ENCODE data around the gene FCGR1A.
"Not testable (repeated sequence)": the region's sequence is repeated elsewhere in the genome, so short reads cannot be mapped to it uniquely, and the experiment has no call there.

FCGR1A gene

GRCh38 chr1:149826555-149826954 lies 44.1 kb downstream of the FCGR1A start:
- H3K27me3 ChIP-seq (ENCODE audit: control insufficient read depth in 1 of 2, insufficient read depth in 1 of 2, low read length in 2 of 2): not testable (repeated sequence)

GRCh38 chr1:149831764-149832315 lies 49.3 kb downstream of the FCGR1A start:
- not testable (repeated sequence) for H3K4me1 ChIP-seq (ENCODE audit: control insufficient read depth, insufficient read depth, low read depth, low read length); H2BK15ac ChIP-seq (ENCODE audit: low read depth, poor library complexity, severe bottlenecking); H2AK5ac ChIP-seq (ENCODE audit: low read length, severe bottlenecking); H2BK12ac ChIP-seq (ENCODE audit: low read length in 2 of 2); H3K27me3 ChIP-seq (ENCODE audit: control insufficient read depth in 1 of 2, insufficient read depth in 1 of 2, low read length in 2 of 2); H3K9me3 ChIP-seq (ENCODE audit: control insufficient read depth, low read length); H3K79me1 ChIP-seq (replicated peaks; ENCODE audit: low read length, poor library complexity, severe bottlenecking); H3K4me2 ChIP-seq (ENCODE audit: low read length, poor library complexity, severe bottlenecking); H4K91ac ChIP-seq (ENCODE audit: low read length); H2BK120ac ChIP-seq (ENCODE audit: low read depth, low read length); H2AFZ ChIP-seq (ENCODE audit: low read depth, low read length); H2BK5ac ChIP-seq (ENCODE audit: low read depth, low read length, poor library complexity, severe bottlenecking); H3K4ac ChIP-seq (ENCODE audit: low read depth in 1 of 2, low read length in 2 of 2); H3K9ac ChIP-seq (ENCODE audit: low read length); H3K18ac ChIP-seq (ENCODE audit: low read depth in 1 of 2, low read length in 2 of 2); H3K4me3 ChIP-seq (ENCODE audit: insufficient read depth in 1 of 2, low read depth in 1 of 2, low read length in 2 of 2); H3K36me3 ChIP-seq (ENCODE audit: control insufficient read depth in 1 of 2, insufficient read depth in 2 of 2, low read depth in 1 of 2, low read length in 2 of 2); H3K27ac ChIP-seq (ENCODE audit: low read length, poor library complexity, severe bottlenecking); H3K23ac ChIP-seq (ENCODE audit: low read length in 2 of 2); H3K14ac ChIP-seq (ENCODE audit: low read length in 2 of 2); H4K8ac ChIP-seq (ENCODE audit: low read length); DNase-seq
- WGBS: no CpG with 5 or more reads among the region's 32 CpGs

More at GRCh38 chr1:149826555-149826954, 44.1 kb downstream of the FCGR1A start:
- not testable (repeated sequence) for H2BK120ac ChIP-seq (ENCODE audit: low read depth, low read length); H3K4me1 ChIP-seq (ENCODE audit: control insufficient read depth, insufficient read depth, low read depth, low read length); H3K14ac ChIP-seq (ENCODE audit: low read length in 2 of 2); H2BK5ac ChIP-seq (ENCODE audit: low read depth, low read length, poor library complexity, severe bottlenecking); H2BK12ac ChIP-seq (ENCODE audit: low read length in 2 of 2); H2AFZ ChIP-seq (ENCODE audit: low read depth, low read length); H3K4me2 ChIP-seq (ENCODE audit: low read length, poor library complexity, severe bottlenecking); H3K27ac ChIP-seq (ENCODE audit: low read length, poor library complexity, severe bottlenecking); H3K9me3 ChIP-seq (ENCODE audit: control insufficient read depth, low read length); H3K36me3 ChIP-seq (ENCODE audit: control insufficient read depth in 1 of 2, insufficient read depth in 2 of 2, low read depth in 1 of 2, low read length in 2 of 2); H3K79me1 ChIP-seq (replicated peaks; ENCODE audit: low read length, poor library complexity, severe bottlenecking); DNase-seq; H2BK15ac ChIP-seq (ENCODE audit: low read depth, poor library complexity, severe bottlenecking); H3K9ac ChIP-seq (ENCODE audit: low read length); H3K4ac ChIP-seq (ENCODE audit: low read depth in 1 of 2, low read length in 2 of 2); H3K18ac ChIP-seq (ENCODE audit: low read depth in 1 of 2, low read length in 2 of 2); H4K91ac ChIP-seq (ENCODE audit: low read length); H2AK5ac ChIP-seq (ENCODE audit: low read length, severe bottlenecking); H3K4me3 ChIP-seq (ENCODE audit: insufficient read depth in 1 of 2, low read depth in 1 of 2, low read length in 2 of 2); H4K8ac ChIP-seq (ENCODE audit: low read length); H3K23ac ChIP-seq (ENCODE audit: low read length in 2 of 2)
- WGBS: no CpG with 5 or more reads among the region's 2 CpGs

GRCh38 chr1:149832316-149833126 lies 50.0 kb downstream of the FCGR1A start:
- not testable (repeated sequence) for H3K9me3 ChIP-seq (ENCODE audit: control insufficient read depth, low read length); H4K91ac ChIP-seq (ENCODE audit: low read length); H3K4me1 ChIP-seq (ENCODE audit: control insufficient read depth, insufficient read depth, low read depth, low read length); H2AK5ac ChIP-seq (ENCODE audit: low read length, severe bottlenecking); H2BK5ac ChIP-seq (ENCODE audit: low read depth, low read length, poor library complexity, severe bottlenecking); H3K36me3 ChIP-seq (ENCODE audit: control insufficient read depth in 1 of 2, insufficient read depth in 2 of 2, low read depth in 1 of 2, low read length in 2 of 2); H4K8ac ChIP-seq (ENCODE audit: low read length); H3K9ac ChIP-seq (ENCODE audit: low read length); DNase-seq; H2BK12ac ChIP-seq (ENCODE audit: low read length in 2 of 2); H3K14ac ChIP-seq (ENCODE audit: low read length in 2 of 2); H3K18ac ChIP-seq (ENCODE audit: low read depth in 1 of 2, low read length in 2 of 2); H2AFZ ChIP-seq (ENCODE audit: low read depth, low read length); H3K23ac ChIP-seq (ENCODE audit: low read length in 2 of 2); H3K4me2 ChIP-seq (ENCODE audit: low read length, poor library complexity, severe bottlenecking); H3K4ac ChIP-seq (ENCODE audit: low read depth in 1 of 2, low read length in 2 of 2); H2BK120ac ChIP-seq (ENCODE audit: low read depth, low read length); H3K27ac ChIP-seq (ENCODE audit: low read length, poor library complexity, severe bottlenecking); H2BK15ac ChIP-seq (ENCODE audit: low read depth, poor library complexity, severe bottlenecking); H3K79me1 ChIP-seq (replicated peaks; ENCODE audit: low read length, poor library complexity, severe bottlenecking); H3K4me3 ChIP-seq (ENCODE audit: insufficient read depth in 1 of 2, low read depth in 1 of 2, low read length in 2 of 2); H3K27me3 ChIP-seq (ENCODE audit: control insufficient read depth in 1 of 2, insufficient read depth in 1 of 2, low read length in 2 of 2)
- no CpG with 5 or more reads among the region's 55 CpGs for WGBS

GRCh38 chr1:149833144-149833543 lies 50.6 kb downstream of the FCGR1A start:
- H3K4ac ChIP-seq (ENCODE audit: low read depth in 1 of 2, low read length in 2 of 2); H3K4me2 ChIP-seq (ENCODE audit: low read length, poor library complexity, severe bottlenecking); H2BK120ac ChIP-seq (ENCODE audit: low read depth, low read length); H2BK5ac ChIP-seq (ENCODE audit: low read depth, low read length, poor library complexity, severe bottlenecking); H3K18ac ChIP-seq (ENCODE audit: low read depth in 1 of 2, low read length in 2 of 2); H3K79me1 ChIP-seq (replicated peaks; ENCODE audit: low read length, poor library complexity, severe bottlenecking); H2AFZ ChIP-seq (ENCODE audit: low read depth, low read length); H3K23ac ChIP-seq (ENCODE audit: low read length in 2 of 2); H3K27ac ChIP-seq (ENCODE audit: low read length, poor library complexity, severe bottlenecking); H3K9me3 ChIP-seq (ENCODE audit: control insufficient read depth, low read length); H4K91ac ChIP-seq (ENCODE audit: low read length); H3K4me3 ChIP-seq (ENCODE audit: insufficient read depth in 1 of 2, low read depth in 1 of 2, low read length in 2 of 2); H2AK5ac ChIP-seq (ENCODE audit: low read length, severe bottlenecking); H3K9ac ChIP-seq (ENCODE audit: low read length); DNase-seq; H3K14ac ChIP-seq (ENCODE audit: low read length in 2 of 2); H2BK12ac ChIP-seq (ENCODE audit: low read length in 2 of 2); H3K27me3 ChIP-seq (ENCODE audit: control insufficient read depth in 1 of 2, insufficient read depth in 1 of 2, low read length in 2 of 2); H3K36me3 ChIP-seq (ENCODE audit: control insufficient read depth in 1 of 2, insufficient read depth in 2 of 2, low read depth in 1 of 2, low read length in 2 of 2); H2BK15ac ChIP-seq (ENCODE audit: low read depth, poor library complexity, severe bottlenecking); H4K8ac ChIP-seq (ENCODE audit: low read length); H3K4me1 ChIP-seq (ENCODE audit: control insufficient read depth, insufficient read depth, low read depth, low read length): not testable (repeated sequence)
- WGBS: no CpG with 5 or more reads among the region's 15 CpGs

Measured in mesenchymal stem cell (in vitro differentiated cells and primary cell).